GM21619 (cell line): ENCODE results near the gene PEAK3.
A peak's percentile ranks its signal among the peaks of the same experiment; 100 is the strongest.

ENCODE experiments used
- ATAC-seq: cut with Tn5 transposase; IDR thresholded peaks from one replicate; pipeline ENCODE4 v1.9.1; 2021; ENCODE audit not compliant: unreplicated experiment

Gene PEAK3

DNA sequence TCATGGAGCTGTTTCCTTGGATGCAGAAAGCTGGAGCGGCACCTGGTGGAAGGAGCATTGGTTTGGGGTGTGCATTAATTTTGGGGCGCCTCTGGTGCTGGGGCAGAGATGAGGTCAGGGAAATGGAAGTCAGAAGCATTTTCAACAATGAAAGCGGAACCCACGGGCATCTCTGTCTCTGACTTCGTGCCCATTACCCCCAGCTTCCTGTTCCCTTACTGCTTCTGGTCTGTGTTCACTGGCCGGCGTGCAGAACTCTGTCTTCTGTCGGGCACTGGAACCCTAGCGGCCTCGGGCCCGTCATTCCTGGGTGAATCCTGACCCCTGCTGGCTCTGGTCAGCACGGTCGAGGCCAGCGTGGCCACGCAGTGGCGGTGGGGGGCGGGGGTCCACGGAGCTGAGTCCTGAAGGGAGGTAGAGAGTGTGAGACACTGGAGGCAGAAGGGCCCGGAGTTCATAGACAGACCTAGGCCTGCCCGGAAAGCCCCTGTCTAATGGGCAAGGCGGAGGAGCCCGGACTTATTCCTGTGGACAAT is 33.9 kb upstream of the PEAK3 start:
- no peak for ATAC-seq

DNA sequence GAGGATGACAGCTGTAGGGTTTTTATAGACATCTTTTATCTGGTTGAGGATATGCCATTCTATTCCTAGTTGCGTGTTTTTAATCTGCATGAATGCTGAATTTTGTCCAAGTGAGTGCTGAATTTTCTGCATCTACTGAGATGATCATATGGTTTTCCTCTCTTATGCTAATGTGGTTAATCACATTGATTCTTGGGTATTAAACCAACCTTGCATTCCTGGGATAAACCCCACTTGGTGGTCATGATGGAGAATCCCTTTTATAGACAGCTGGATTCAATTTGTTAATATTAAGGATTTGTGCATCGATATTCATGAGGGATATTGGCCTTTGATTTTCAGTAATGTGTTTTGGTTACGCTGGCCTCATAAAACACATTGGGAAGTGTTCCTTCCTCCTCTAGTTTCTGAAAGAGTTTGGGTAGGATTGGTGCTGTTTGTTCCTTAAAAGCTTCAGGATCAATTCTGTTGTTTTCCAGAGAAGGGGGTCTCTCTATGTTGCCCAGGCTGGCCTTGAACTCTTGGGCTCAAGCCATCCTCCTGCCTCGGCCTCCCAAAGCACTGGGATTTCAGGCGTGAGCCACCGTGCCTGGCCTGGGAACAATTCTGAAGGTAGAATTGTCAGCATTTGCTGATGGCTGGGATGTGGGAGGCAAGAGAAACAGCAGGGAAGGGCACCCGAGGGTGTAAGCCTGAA is 33.3 kb upstream of the PEAK3 start:
- ATAC-seq = no peak

DNA sequence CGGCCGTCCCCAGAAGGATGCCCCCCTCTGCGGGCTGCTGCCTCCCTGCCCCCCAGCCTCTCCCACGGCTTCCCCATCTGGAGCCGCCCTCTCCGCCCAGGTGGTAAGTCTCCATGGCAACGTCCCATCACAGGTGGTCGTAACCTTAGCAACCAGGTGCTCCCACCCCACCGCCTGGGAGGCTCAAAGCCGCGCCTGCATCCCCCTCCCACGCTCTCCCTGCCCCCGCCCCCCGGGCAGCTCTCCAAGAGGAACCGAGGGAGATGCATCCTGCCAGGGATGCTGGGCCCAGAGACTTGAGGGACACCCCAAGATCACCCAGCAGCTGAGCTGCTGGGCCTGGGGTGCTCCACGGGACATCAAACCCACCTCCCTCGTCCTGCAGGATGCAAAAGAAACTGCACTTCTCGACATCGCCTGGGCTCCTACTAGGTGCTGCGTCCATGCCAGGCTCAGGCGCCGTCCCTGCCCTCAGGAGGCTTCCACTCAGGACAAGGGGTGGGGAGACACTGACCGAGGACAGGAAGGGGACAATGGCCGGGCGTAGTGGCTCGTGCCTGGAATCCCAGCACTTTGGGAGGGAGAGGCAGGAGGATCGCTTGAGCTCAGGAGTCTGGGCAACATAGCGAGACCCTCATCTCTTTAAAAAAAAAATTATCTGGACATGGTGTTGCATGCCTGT is 31.0 kb upstream of the PEAK3 start:
- ATAC-seq = no peak

DNA sequence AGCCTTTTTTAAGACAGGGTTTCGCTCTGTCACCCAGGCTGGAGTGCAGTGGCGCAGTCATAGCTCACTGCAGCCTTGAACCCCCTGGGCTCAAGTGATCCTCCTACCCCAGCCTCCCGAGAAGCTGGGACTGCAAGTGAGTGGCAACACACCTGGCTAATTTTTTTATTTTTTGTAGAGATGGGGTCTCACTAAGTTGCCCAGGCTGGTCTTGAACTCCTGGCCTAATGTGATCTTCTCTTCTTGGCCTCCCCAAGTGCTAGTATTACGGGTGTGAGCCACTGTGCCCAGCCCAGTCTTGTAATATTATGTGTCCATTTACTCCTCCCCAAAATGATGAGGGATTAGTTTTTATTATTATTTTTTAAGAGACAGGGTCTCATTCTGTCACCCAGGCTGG is 29.1 kb upstream of the PEAK3 start:
- no peak for ATAC-seq

DNA sequence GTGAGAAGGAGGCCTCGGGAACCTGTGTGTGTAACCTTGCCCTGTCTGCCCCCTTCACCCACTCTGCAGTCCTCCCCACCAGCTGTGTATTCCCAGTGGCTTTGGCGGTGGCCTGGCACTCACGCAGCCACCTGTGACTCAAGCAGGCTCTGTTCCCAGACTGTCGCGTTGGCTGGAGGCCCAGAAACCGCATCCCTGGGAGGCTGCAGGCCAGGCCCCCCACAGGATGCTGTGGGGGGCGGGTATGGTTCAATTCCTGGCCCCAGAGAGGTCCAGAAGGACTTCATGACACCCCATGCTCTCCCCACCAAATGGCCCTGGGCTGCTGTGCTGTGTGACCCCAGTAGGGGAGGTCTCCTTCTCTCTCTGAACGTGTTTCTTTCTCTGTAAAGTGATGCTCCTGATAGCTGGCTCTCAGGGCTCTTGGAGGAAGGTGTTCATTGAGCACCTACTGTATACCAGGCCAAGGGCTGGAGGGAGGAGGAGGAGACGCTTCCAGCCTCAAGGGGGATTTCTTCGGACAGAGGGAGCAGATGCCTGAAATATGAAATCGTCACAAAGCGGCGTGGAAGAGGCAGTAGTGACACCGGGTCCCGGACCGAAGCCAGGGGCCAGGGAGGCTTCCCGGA is 27.9 kb upstream of the PEAK3 start:
- ATAC-seq = no peak

DNA sequence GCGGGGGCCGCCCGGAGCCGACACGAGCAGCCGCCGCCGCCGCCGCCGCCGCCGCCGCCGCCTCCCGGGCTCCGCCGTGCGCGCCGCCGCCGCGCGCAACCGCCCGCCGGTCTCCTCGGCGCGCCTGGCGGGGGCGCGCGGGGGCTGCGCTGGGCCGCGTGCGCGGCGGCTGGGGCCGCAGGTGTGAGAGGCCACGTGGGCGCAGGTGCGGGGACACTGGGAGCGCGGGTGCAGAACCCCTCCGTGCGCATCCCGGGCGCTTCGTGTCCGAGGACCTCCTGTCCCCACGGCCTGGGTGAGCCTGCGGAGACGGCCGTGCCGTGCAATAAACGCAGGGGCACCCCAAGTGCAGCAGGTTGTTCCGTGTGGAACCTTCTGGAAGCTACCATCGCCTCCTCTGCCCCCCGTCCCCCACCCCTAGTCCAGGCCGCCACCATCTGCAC is 26.2 kb upstream of the PEAK3 start, which contains the start of gene LINGO3:
TSS of gene LINGO3 (minus strand) at position 41 of the 443 bp plus-strand sequence. CDS start 16,378 bp downstream, outside the sequence.
- ATAC-seq = no peak

DNA sequence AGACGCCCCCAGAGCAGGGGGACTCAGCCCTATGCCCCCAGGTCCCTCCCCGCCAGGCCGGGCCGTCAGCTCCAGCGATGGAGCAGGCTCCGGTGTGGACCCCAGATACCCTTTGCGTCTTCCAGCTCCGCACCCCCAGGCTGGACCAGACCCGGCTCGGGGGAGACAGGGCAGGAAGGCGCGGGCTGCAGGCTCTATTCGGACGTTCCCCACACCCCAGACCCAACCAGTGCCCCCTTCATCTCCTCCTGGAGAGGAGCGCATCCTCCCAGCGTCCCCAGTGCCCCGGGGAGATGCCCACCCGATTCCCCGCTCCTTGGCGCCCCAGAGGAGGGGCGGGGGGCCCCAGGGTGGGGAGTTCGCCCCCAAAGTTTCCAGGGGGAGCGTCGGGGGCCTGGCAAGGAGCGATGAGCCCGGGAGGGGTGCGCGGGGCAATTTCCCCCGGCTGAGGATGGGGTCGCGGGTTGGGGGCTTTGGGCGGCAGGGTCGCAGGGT is 25.6 kb upstream of the PEAK3 start:
- no peak for ATAC-seq

DNA sequence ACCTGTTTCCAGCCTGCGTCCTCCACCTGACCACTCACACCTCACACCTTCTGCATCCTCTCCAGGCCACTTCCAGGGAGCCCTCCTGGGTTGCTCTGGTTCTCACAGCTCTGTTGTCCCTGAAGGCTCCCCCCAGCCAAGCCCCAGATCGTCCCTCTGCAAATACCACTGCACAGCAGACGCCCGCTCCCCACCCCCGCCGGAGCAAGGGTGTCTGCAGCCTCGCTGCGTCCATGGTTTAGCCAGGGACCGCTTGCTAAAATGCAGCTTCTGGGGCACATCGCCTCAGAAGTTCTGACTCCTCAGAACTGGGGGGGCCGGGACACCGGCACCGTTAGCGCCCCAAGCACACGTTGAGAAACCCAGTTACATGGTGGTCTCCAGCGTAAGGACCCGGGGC is 25.0 kb upstream of the PEAK3 start:
- ATAC-seq = no peak

DNA sequence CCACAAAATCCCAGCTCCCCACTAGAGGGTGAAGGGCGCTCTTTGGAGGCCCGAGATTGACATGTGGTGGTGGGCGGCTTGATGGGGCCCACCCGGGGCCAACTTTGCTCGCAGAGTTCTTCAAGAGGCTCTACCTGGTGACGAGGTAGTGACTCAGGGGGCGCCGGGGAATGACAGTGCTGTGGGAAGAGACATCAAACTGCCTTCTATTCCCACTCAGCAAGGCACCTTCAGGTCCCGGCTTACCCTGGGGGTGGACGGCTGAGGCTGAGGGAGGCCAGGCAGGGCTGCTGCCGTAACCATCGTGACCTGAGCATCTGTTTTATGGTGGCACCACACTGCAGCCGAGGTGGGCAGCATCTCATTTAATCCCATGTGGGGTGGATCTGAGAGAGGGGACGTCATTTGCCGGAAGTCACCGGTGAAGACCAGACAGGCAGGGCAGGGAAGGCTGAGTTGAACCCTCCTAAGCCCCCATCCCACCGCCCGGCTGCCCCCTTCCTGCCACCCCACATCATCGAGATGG is 24.4 kb upstream of the PEAK3 start:
- ATAC-seq = no peak

DNA sequence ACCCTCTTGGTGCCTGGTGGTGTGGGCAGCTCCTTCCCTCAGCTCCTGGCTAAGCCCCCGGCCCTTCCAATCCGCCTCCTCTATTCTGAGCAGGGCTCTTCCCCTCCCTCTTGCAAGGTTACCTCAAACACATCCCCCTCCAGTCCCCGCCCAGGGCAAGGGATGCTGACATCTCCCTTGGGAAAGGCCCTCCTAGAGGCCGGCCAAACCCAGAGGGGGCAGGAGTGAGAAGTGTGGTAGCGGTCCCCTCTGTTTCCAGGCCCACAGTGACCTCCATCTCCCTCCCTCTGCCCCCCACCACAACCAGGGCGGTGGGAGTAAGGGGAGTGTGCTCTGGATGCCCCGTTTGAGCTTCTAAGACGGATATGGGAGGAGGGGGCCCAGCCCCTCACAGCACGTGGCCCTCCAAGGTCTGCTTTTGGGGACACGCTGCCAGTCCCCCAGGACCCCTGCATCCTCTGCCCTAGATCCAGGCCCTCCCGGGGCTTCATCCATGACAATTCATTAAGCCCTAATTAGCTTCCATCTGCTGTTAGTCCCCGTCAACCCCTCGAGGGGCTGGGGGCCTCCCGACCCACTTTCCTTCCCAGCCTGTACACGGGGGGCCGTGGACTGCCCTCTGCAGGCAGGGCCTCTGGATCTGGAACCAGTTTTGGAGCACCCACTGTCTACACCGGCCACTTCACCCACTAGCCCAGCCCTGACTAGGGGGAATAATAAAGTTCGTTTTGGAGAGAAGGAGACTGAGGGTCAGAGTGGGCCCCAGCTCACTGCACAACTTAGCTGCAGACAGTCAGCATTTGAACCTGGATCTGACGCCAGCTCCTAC is 23.7 kb upstream of the PEAK3 start:
- ATAC-seq = no peak

DNA sequence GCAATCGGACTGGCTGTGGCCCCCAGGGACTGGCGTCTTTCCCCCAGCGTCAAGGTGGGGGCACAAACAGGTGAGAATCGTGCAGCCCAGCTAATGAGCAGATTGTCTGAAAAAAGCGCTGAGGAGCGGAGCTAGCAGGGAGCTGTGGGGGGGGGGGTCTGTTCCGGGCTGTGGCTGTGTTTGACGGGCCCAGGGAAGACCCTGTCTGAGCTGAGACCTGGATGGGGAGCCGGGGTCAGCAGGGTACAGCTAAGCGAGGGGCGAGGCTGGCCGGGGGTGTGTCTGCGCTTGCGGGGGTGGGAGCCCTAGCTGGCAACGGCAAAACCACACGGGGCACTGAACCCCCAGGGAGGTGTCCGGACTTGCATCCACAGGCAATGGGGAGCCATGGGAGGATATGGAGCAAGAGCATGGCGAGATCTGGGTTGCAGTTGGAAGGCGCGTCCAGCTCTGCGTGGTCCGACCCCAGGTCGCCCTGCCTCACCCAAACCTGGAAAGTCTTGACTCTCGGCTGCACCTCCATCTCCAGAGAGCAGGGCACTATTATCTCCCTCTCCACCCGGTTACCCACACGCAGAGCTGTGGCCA is 21.3 kb upstream of the PEAK3 start:
- ATAC-seq = no peak

DNA sequence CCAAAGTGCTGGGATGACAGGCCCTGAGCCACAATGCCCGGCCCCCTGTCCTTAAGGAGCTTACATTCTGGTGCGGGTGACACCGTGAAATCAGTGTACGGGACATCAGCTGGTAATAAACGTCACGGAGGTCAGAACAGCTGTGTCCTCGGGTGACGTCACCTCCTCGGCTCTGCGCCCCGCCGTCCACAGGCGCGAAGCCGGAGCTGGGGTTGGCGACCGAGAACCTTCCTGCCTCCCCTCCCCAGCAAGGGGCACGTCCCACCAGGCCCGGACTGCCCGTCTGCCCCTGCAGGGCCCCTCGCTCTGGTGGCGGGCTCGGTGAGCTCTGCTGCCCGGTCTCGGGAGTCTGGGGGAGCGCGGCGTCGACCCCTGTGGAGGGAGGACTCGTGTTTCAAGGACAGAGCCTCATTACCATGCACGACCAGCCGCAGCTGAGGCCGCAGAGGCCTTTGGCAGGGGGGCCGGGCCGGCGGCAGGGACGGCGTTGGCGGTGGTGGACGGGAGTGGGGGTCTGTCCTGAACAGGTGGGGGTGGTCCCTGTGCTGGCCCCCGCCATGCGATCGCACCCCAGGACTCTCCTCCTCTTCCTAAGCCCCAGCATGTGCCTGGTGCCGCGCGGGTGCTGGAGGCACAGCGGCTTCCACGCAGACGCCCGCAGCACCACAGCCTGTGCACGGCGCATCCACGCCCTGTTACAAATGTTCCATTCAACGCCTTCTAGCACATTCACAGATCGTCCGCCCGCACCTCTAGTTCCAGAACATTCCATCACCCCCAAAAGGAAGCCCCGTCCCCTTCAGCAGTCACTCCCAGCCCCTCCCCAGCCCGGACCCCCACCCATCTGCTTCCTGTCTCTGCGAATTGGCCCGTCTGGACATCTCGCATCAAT is 20.6 kb upstream of the PEAK3 start:
- ATAC-seq = no peak

DNA sequence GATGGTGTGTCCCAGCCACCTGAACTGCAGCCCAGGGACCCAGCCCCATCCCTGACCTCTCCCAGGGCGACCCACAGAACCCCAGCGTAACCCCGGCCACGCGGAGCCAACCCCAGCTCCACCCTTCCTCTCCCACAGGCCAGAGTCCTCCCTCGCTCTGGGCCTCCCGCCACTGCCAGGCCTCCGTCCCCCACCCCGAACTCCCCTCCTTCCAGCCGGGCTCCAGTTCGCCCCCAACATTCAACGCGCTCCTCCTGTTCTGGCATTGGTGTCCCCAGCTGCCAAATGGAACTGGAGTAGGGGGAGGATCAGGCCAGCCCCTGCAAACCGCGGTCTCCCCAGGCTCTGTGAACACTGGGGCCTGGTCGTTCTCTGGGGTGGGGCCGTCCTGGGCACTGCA is 18.6 kb upstream of the PEAK3 start:
- ATAC-seq = no peak

DNA sequence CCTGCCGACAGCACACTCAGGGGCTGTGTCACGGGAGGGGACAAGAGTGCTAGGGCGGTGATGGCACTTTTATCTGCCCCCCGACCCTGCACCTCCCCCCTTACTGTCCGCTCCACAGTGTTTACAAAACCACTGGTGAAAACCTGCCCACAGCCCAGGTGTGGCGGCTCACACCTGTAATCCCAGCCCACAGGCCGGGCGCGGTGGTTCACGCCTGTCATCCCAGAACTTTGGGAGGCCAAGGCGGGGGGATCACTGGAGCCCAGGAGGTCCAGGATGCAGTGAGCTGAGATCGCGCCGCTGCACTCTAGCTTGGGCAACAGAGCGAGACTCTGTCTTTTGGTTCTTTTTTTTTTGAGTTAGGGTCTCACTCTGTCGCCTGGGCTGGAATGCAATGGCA is 14.2 kb upstream of the PEAK3 start:
- ATAC-seq = no peak

DNA sequence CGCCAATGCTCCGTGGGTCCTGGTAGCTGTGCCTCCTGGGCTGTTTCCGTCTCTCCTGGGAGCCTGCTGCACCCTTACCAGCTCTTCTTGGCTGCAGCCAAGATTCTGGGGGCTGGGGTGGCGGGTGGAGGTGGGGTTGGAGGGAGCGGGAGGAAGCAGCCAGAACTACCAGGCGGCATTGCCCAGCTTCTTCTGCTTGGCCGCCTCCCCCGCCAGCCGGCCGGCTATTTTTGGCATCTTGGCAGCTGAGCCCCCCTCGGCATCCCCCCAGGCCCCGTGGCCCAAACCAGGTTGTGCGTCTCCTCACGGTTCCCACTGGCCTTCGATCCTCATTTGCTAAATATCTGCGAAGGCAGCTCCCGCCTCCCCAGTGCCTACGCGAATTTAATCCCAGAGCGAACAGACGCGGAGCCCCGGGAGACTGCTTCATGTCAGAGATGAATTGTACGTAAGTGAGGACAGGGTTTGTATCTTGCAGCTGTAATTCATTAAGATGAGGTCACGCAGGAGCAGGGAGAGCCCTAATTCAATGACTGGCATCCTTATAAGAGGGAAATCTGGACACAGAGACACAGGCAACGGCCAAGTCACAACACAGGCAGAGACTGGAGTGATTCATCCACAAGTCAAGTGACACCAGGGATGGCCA is 12.8 kb upstream of the PEAK3 start:
- no peak for ATAC-seq

DNA sequence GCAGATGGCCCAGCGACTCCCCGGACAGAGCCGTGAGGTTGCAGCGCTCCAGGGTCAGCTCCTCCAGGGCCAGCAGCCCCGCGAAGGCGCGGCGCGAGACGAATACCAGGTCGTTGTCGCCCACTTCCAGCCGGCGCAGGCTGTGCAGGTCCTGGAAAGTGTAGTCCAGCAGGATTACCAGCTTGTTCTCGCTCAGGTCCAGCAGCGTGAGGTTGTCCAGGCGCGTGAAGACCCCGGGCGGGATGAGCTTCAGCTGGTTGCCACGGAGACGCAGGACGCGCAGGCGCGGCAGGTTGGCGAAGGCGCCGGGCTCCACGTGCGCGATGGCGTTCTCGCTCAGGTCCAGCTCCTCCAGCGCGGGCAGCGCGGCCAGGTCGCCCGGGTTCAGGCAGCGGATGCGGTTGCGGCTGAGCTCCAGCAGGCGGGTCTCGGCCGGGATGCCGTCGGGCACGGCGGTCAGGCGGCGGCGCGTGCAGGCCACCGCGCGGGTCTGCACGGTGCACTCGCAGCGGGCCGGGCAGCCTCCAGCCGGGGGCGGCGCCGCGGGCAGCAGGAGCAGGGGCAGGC is 9.3 kb upstream of the PEAK3 start:
- no peak for ATAC-seq

DNA sequence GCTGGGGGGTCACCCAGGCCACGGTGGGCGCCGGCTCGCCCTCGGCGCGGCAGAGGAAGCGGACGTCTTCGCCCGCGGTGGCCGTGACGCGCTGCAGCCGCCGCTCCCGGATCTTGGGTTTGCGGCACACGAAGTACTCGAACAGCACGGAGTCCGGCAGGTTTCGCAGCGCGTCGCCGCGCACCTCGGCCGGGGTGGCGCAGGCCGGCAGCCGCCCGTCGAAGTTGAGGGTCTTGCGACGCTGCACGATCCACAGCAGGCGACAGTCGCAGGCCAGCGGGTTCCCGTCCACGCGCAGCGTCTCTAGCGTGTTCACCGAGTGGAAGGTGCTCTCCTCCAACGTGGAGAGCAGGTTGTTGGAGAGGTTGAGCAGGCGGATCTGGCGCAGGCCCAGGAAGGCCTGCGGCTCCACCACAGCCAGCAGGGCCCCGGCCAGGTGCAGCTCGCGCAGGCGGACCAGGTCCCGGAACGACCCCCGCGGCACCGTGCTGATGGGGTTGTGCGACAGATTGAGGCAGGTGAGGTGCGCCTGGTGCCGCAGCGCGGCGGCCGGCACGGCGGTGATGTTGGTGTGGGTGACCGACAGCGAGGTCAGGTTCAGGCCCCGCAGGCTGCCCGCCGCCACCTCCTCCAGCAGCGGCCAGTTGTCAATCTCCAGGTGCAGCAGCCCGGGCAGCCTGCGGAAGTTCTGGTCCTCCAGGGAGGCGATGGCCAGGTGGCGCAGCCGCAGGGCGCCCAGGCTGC is 8.6 kb upstream of the PEAK3 start:
- peak; percentile 10 for ATAC-seq
